ENCODE data around the gene SLFNL1.
A peak's percentile ranks its signal among the peaks of the same experiment; 100 is the strongest.

SLFNL1 gene

GRCh38 chr1:40985161-40985560 lies 36.4 kb downstream of the SLFNL1 start:
- no peak for DNase-seq

- DNase-seq, result no peak
These were observed 37.0 kb downstream of the SLFNL1 start for GRCh38 chr1:40984531-40984930.

- DNase-seq, result no peak
These were observed 37.5 kb downstream of the SLFNL1 start for GRCh38 chr1:40984066-40984465.

- DNase-seq, result no peak
These were observed 38.2 kb downstream of the SLFNL1 start for GRCh38 chr1:40983286-40983685.

GRCh38 chr1:40982721-40983120 lies 38.8 kb downstream of the SLFNL1 start:
- no peak for DNase-seq

GRCh38 chr1:40981691-40982448 lies 39.7 kb downstream of the SLFNL1 start:
- no peak for DNase-seq

- DNase-seq, result peak; percentile 45
These were observed 40.9 kb downstream of the SLFNL1 start for GRCh38 chr1:40980453-40981121.

- no peak for DNase-seq
These were observed 41.5 kb downstream of the SLFNL1 start for GRCh38 chr1:40980068-40980452.

GRCh38 chr1:40979241-40980067 lies 42.1 kb downstream of the SLFNL1 start, which contains the start of gene CTPS1:
Gene CTPS1, plus strand, starts transcription at chr1:40979696. Its CDS starts 3,595 bp downstream, at chr1:40983291.
- DNase-seq, result peak; percentile 93

- DNase-seq, result no peak
These were observed 42.7 kb downstream of the SLFNL1 start for GRCh38 chr1:40978886-40979240.

GRCh38 chr1:40977716-40978115 lies 43.8 kb downstream of the SLFNL1 start:
- no peak for DNase-seq

GRCh38 chr1:40976952-40977690 lies 44.4 kb downstream of the SLFNL1 start:
- DNase-seq, result no peak

- DNase-seq, result no peak
These were observed 46.6 kb downstream of the SLFNL1 start for GRCh38 chr1:40974945-40975344.

- DNase-seq, result no peak
These were observed 47.6 kb downstream of the SLFNL1 start for GRCh38 chr1:40973912-40974311.

GRCh38 chr1:40971966-40972365 lies 49.6 kb downstream of the SLFNL1 start:
- no peak for DNase-seq

GRCh38 chr1:40969445-40969844 lies 52.1 kb downstream of the SLFNL1 start:
- no peak for DNase-seq

GRCh38 chr1:40966417-40966816 lies 55.1 kb downstream of the SLFNL1 start:
- no peak for DNase-seq

Data from CD4-positive, alpha-beta T cell treated with Interleukin-4 for 4 hours (primary cell).